Retinal pigment epithelial cell (primary cell): ENCODE results near the gene VPS37B.

Experiments
- DNase-seq: peaks from one replicate; pipeline ENCODE4 v3.0.0-alpha.2; 2010; ENCODE audit warnings: low read depth
- H3K4me3 ChIP-seq: 2 replicates; pipeline ENCODE4 v1.5.1; 2011; ENCODE audit warnings: mild to moderate bottlenecking, low read length, control low read depth, moderate library complexity
- CTCF ChIP-seq: conservative IDR thresholded peaks from 2 replicates; pipeline ENCODE4 v1.5.1; 2011; ENCODE audit warnings: low read depth, low read length, control low read depth, inconsistent platforms

VPS37B gene

DNA sequence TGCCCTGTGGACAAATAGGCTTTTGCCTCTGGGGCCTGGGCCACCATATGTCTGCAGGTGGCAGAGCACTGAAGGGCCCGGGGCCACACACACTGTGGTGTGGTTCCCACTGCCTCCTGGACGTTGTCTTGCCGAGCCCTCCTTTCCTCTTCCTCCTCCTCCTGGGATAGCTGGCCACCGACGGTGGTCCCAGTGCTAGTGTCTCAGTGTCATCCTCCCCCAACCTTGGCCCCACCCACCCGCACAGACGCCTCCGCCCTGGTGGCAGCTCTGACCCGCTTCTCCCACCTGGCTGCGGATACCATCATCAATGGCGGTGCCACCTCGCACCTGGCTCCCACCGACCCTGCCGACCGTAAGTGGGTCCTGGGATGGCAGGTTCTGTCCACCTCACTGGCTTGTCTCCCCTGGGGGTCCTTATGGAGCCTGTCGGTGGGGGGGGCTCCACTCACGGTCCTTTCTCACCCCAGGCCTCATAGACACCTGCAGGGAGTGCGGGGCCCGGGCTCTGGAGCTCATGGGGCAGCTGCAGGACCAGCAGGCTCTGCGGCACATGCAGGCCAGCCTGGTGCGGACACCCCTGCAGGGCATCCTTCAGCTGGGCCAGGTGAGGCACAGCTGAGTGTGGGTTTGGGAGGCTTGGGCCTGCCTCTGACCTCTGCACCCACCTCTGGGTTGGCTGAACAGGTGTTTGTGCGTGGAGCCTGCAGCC, 37.2 kb downstream of the VPS37B start:
- no peak overlapping the region for H3K4me3 ChIP-seq
- DNase-seq = no peak

DNA sequence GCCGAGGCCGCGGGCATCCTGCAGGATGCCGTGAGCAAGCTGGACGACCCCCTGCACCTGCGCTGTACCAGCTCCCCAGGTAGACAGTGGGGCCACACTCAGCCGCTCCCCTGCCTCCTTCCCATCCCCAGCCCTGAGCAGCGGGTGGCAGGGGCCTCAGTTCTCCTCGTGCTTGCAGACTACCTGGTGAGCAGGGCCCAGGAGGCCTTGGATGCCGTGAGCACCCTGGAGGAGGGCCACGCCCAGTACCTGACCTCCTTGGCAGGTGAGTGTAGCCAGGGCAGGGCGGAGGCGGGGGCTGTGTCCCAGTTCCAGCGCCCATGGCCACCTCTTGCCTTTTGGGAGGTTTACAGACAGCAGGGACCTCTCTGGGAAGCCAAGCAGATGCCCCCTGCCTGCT, 37.8 kb downstream of the VPS37B start:
- H3K4me3 ChIP-seq = no peak overlapping the region
- DNase-seq = no peak
- TF ChIP-seq CTCF = no peak

More for the DNA sequence above, 37.2 kb downstream of the VPS37B start:
- no peak for TF ChIP-seq CTCF

- no peak for DNase-seq
- H3K4me3 ChIP-seq = no peak overlapping the region
- TF ChIP-seq CTCF = no peak
Measured at GRCh38 chr12:122856999-122857671, 38.8 kb downstream of the VPS37B start.

GRCh38 chr12:122855928-122856831, 39.7 kb downstream of the VPS37B start:
- TF ChIP-seq CTCF = no peak
- H3K4me3 ChIP-seq = no peak overlapping the region
- no peak for DNase-seq

GRCh38 chr12:122855071-122855829, 40.7 kb downstream of the VPS37B start:
- H3K4me3 ChIP-seq = no peak overlapping the region
- TF ChIP-seq CTCF = no peak
- DNase-seq = no peak

DNA sequence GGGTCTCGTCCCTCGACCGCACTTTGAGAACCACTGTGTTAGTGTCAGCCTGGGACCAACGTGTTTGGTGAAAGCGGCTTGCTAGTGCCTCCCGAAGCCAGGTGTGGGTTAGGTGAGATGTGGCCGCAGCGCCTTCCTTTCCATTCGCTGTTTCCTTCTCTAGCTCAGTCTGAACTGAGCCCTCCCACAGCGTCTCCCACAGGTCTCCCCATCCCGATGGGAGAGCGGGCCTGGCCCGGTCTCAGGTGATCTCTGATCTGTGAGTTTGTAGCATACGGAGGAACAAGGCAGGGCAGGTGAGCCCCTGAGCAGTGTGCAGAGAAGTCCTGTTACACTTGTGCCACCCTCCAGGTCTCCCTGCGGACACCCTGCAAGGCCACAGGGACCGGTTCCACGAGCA, 41.4 kb downstream of the VPS37B start:
- H3K4me3 ChIP-seq = no peak overlapping the region
- no peak for TF ChIP-seq CTCF
- no peak for DNase-seq
